Fibroblast of lung (primary cell): ENCODE data around the gene MYO1D.

Experiments
- CTCF ChIP-seq, 2 donors: IDR thresholded peaks in 1 of 2; conservative IDR thresholded peaks in 1 of 2; 1 replicate in 1 of 2; 2 replicates in 1 of 2; pipeline ENCODE4 v1.5.1; 2011 to 2012; ENCODE audit warnings: low read length in 2 of 2, control low read depth in 1 of 2, inconsistent platforms in 1 of 2, low read depth in 1 of 2, mild to moderate bottlenecking in 1 of 2
- EZH2 ChIP-seq: IDR thresholded peaks from 2 replicates; pipeline ENCODE4 v1.5.1; 2012; ENCODE audit warnings: low read length, control low read depth, mild to moderate bottlenecking; ENCODE audit errors: missing control alignments

GRCh38 chr17:32921017-32921416 is 44.1 kb upstream of the MYO1D start:
- no peak for TF ChIP-seq EZH2
- TF ChIP-seq CTCF (conservative IDR thresholded peaks at IDR 0.05 in 1 of 2, IDR thresholded peaks at IDR 0.05 in 1 of 2; ENCODE audit: low read depth in 1 of 2, low read length in 2 of 2): no peak
